ENCODE results near the gene EIF2S3. TPM values are rescaled to one million over a fixed set of nuclear protein-coding genes. Genes with fewer than 3 reads are reported as not detected.

Gene EIF2S3
- total RNA-seq, 1 experiment from 2014 or later = 225 TPM

GRCh38 chrX:24026432-24026831 is 28.3 kb upstream of the EIF2S3 start:
- H3K27me3 ChIP-seq (replicated peaks; ENCODE audit: insufficient read depth, low read depth, low read length, poor library complexity) = no peaks in the 10 kb centered on the region
- intact Hi-C loops (cut with micrococcal nuclease; ENCODE audit: unreplicated experiment) = no loop called here
- DNase-seq (ENCODE audit: low spot score) = peak; percentile 17
- peak overlapping the region; percentile 95 for H3K27ac ChIP-seq (ENCODE audit: low read depth, low read length, poor library complexity, severe bottlenecking)
- H3K9me3 ChIP-seq (ENCODE audit: low read depth, low read length, poor library complexity, severe bottlenecking) = no peaks in the 10 kb centered on the region
- POLR2A ChIA-PET (ENCODE audit: low non-redundant PET) = no interaction called here
- CTCF ChIA-PET = interaction anchor here (1.1 to 1.2 kb wide), 2 partner anchors 27 to 28 kb away, joined by 3 to 14 read pairs; partner anchors contain the start of gene EIF2S3
- peak overlapping the region; percentile 93 for H3K4me3 ChIP-seq (ENCODE audit: low read depth, low read length, poor library complexity, severe bottlenecking)
- no peaks in the 10 kb centered on the region for H3K4me1 ChIP-seq (ENCODE audit: insufficient read depth, low read length, poor library complexity, severe bottlenecking)
- TF ChIP-seq EZH2 (IDR thresholded peaks at IDR 0.05; ENCODE audit: borderline replicate concordance, low read depth, low read length, poor library complexity, severe bottlenecking) (no peak), CTCF (conservative IDR thresholded peaks at IDR 0.05; ENCODE audit: low read depth, low read length) (no peak)
- BruUV-seq (replicated peaks) = no TSS peak
- no peaks in the 10 kb centered on the region for H3K36me3 ChIP-seq (ENCODE audit: insufficient read depth, low read length, poor library complexity, severe bottlenecking)

GRCh38 chrX:24027086-24027485 is 27.7 kb upstream of the EIF2S3 start, which contains the start of gene KLHL15:
Gene KLHL15 (minus strand): TSS chrX:24027186. CDS start chrX:24006693, 20,493 bp downstream.
- TF ChIP-seq EZH2 (IDR thresholded peaks at IDR 0.05; ENCODE audit: borderline replicate concordance, low read depth, low read length, poor library complexity, severe bottlenecking) = no peak
- TF ChIP-seq CTCF (conservative IDR thresholded peaks at IDR 0.05; ENCODE audit: low read depth, low read length) = no peak
- no peaks in the 10 kb centered on the region for H3K4me1 ChIP-seq (ENCODE audit: insufficient read depth, low read length, poor library complexity, severe bottlenecking)
- ChIA-PET CTCF (interaction anchor here (1.2 kb wide), 1 partner anchor 27 kb away, joined by 3 read pairs; no protein-coding TSS in a partner anchor), POLR2A (ENCODE audit: low non-redundant PET) (no interaction called here)
- peak within 1 kb of the TSS; percentile 95 for H3K27ac ChIP-seq (ENCODE audit: low read depth, low read length, poor library complexity, severe bottlenecking)
- intact Hi-C loops (cut with micrococcal nuclease; ENCODE audit: unreplicated experiment) = no loop called here
- peak within 1 kb of the TSS; percentile 93 for H3K4me3 ChIP-seq (ENCODE audit: low read depth, low read length, poor library complexity, severe bottlenecking)
- H3K36me3 ChIP-seq (ENCODE audit: insufficient read depth, low read length, poor library complexity, severe bottlenecking) = no peaks in the 10 kb centered on the region
- H3K9me3 ChIP-seq (ENCODE audit: low read depth, low read length, poor library complexity, severe bottlenecking) = no peaks in the 10 kb centered on the region
- BruUV-seq (replicated peaks) = no TSS peak
- H3K27me3 ChIP-seq (replicated peaks; ENCODE audit: insufficient read depth, low read depth, low read length, poor library complexity) = no peaks in the 10 kb centered on the region
- DNase-seq (ENCODE audit: low spot score) = no peak

- TF ChIP-seq EZH2 (IDR thresholded peaks at IDR 0.05; ENCODE audit: borderline replicate concordance, low read depth, low read length, poor library complexity, severe bottlenecking) (no peak), CTCF (conservative IDR thresholded peaks at IDR 0.05; ENCODE audit: low read depth, low read length) (no peak)
- no peaks in the 10 kb centered on the region for H3K27me3 ChIP-seq (replicated peaks; ENCODE audit: insufficient read depth, low read depth, low read length, poor library complexity)
- no peaks in the 10 kb centered on the region for H3K4me1 ChIP-seq (ENCODE audit: insufficient read depth, low read length, poor library complexity, severe bottlenecking)
- no peak overlapping the region for H3K27ac ChIP-seq (ENCODE audit: low read depth, low read length, poor library complexity, severe bottlenecking)
- BruUV-seq (replicated peaks) = no TSS peak
- H3K9me3 ChIP-seq (ENCODE audit: low read depth, low read length, poor library complexity, severe bottlenecking) = no peaks in the 10 kb centered on the region
- POLR2A ChIA-PET (ENCODE audit: low non-redundant PET) = interaction anchor here (0.6 kb wide), 1 partner anchor 123 kb away, joined by 3 read pairs; no protein-coding TSS in a partner anchor
- no peaks in the 10 kb centered on the region for H3K36me3 ChIP-seq (ENCODE audit: insufficient read depth, low read length, poor library complexity, severe bottlenecking)
- DNase-seq (ENCODE audit: low spot score) = no peak
- CTCF ChIA-PET = no interaction called here
- intact Hi-C loops (cut with micrococcal nuclease; ENCODE audit: unreplicated experiment) = no loop called here
- H3K4me3 ChIP-seq (ENCODE audit: low read depth, low read length, poor library complexity, severe bottlenecking) = no peak overlapping the region
Observed at GRCh38 chrX:24027985-24028384, 26.8 kb upstream of the EIF2S3 start.

All from A673 (cell line).